ENCODE results near the gene COX18. TPM values are rescaled to one million over a fixed set of nuclear protein-coding genes. Genes with fewer than 3 reads are reported as not detected.

COX18 gene, protein sequence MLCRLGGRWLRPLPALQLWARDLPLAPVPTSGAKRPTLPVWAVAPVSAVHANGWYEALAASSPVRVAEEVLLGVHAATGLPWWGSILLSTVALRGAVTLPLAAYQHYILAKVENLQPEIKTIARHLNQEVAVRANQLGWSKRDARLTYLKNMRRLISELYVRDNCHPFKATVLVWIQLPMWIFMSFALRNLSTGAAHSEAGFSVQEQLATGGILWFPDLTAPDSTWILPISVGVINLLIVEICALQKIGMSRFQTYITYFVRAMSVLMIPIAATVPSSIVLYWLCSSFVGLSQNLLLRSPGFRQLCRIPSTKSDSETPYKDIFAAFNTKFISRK
- total RNA-seq (2014; rRNA removed; shearing (Covaris generic)) (44.7 and 55.7 TPM in 2 replicates), polyA plus RNA-seq (2016; fragmentation: Nextera tagmentation; extraction: Ambion mirVana) (9.6 and 10.5 TPM in 2 replicates)
- long read RNA-seq, full-length matches to known transcripts: 2 of 6 reads
- long read RNA-seq, partial matches to known transcripts: 1 of 6 reads
- long read RNA-seq, other reads (novel, unspliced or antisense): 3 of 6 reads

DNA sequence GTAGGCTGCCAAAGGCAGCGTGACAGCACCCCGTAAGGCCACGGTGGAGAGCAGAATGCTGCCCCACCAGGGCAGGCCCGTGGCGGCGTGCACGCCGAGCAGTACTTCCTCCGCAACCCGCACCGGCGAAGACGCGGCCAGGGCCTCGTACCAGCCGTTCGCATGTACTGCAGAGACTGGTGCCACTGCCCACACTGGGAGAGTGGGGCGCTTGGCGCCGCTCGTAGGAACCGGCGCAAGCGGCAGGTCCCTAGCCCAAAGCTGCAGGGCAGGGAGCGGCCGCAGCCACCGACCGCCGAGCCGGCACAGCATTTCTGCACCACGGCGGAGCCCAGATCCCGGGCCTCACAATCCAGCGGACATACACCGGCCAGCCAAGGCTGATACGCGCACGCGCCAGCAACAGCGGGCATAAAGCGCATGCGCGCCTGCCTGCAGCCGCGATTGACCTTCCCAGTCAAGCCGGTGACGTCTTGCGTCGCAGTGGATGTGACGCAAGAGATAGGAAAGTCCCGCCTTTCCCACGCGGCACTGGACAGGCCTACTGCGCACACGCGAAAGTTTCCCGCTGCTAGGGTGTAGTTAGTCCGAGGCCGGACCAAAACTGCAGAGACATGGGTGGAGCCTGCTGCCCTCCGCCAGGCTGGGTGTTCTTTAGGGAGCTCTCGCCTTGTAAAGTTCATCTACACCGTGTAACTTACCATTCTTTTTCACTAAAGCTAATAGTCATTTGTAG is at the start of gene COX18:
COX18 (minus strand) TSS at position 379 of the 736 bp plus-strand sequence; CDS start at position 312, 67 bp downstream.
- Histone ChIP-seq H3K27ac (ENCODE audit: low read depth) (peak within 1 kb of the TSS; percentile 93), H3K4me2 (peak within 1 kb of the TSS; percentile 79), H3K4me3 (peak within 1 kb of the TSS; percentile 72), H3K27me3 (ENCODE audit: insufficient read depth) (no peaks in the 10 kb centered on the region), H3K4me1 (ENCODE audit: insufficient read depth) (no peaks in the 10 kb centered on the region), H3F3A (replicated peaks; ENCODE audit: low read depth) (no peaks in the 10 kb centered on the region), H3K79me2 (replicated peaks; ENCODE audit: insufficient read depth) (peaks cover 11% of the 10 kb centered on the region; the same call in 1 of the 2 replicates), H3K9me2 (ENCODE audit: insufficient read depth) (no peaks in the 10 kb centered on the region), H2AFZ (peak within 1 kb of the TSS; percentile 24; the same call in 1 of the 2 replicates), H4K20me1 (replicated peaks; ENCODE audit: insufficient read depth) (no peaks in the 10 kb centered on the region), H3K36me3 (ENCODE audit: insufficient read depth) (peaks cover 3% of the 10 kb centered on the region; the same call in 1 of the 2 replicates)
- Mint-ChIP-seq H3K36me3 (ENCODE audit: low read depth) (peaks cover 12% of the 10 kb centered on the region), H3K9me3 (no peaks in the 10 kb centered on the region; the same call in 2 of the 3 replicates), H3K4me3 (peak within 1 kb of the TSS; percentile 79), H3K4me1 (peaks cover 8% of the 10 kb centered on the region), H3K27me3 (ENCODE audit: insufficient read depth, low read depth, poor library complexity) (peaks cover 13% of the 10 kb centered on the region), H3K27ac (peak within 1 kb of the TSS; percentile 99)
- peak; percentile 88 for ATAC-seq
- DNase-seq (ENCODE audit: low spot score): peak; percentile 93
- TF ChIP-seq, protein P1, sequence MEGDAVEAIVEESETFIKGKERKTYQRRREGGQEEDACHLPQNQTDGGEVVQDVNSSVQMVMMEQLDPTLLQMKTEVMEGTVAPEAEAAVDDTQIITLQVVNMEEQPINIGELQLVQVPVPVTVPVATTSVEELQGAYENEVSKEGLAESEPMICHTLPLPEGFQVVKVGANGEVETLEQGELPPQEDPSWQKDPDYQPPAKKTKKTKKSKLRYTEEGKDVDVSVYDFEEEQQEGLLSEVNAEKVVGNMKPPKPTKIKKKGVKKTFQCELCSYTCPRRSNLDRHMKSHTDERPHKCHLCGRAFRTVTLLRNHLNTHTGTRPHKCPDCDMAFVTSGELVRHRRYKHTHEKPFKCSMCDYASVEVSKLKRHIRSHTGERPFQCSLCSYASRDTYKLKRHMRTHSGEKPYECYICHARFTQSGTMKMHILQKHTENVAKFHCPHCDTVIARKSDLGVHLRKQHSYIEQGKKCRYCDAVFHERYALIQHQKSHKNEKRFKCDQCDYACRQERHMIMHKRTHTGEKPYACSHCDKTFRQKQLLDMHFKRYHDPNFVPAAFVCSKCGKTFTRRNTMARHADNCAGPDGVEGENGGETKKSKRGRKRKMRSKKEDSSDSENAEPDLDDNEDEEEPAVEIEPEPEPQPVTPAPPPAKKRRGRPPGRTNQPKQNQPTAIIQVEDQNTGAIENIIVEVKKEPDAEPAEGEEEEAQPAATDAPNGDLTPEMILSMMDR (conservative IDR thresholded peaks at IDR 0.05; ENCODE audit: low read depth in 2 of 2): no peak
- TF ChIP-seq JUNB (IDR thresholded peaks at IDR 0.05; ENCODE audit: unreplicated experiment) (no peak), ZNF114 (CRISPR knock-in tag; IDR thresholded peaks at IDR 0.05) (no peak), CREB1 (CRISPR knock-in tag; IDR thresholded peaks at IDR 0.05; ENCODE audit: low read depth) (peak; percentile 98), EZH2phosphoT487 (IDR thresholded peaks at IDR 0.05; ENCODE audit: unreplicated experiment) (no peak), ZNF331 (CRISPR knock-in tag; IDR thresholded peaks at IDR 0.05; ENCODE audit: low read depth) (no peak), POLR2AphosphoS5 (IDR thresholded peaks at IDR 0.05; ENCODE audit: low read depth) (peak; percentile 93), STAT1 (IDR thresholded peaks at IDR 0.05; ENCODE audit: unreplicated experiment) (no peak)
- TF ChIP-seq, protein P2, sequence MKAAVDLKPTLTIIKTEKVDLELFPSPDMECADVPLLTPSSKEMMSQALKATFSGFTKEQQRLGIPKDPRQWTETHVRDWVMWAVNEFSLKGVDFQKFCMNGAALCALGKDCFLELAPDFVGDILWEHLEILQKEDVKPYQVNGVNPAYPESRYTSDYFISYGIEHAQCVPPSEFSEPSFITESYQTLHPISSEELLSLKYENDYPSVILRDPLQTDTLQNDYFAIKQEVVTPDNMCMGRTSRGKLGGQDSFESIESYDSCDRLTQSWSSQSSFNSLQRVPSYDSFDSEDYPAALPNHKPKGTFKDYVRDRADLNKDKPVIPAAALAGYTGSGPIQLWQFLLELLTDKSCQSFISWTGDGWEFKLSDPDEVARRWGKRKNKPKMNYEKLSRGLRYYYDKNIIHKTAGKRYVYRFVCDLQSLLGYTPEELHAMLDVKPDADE (IDR thresholded peaks at IDR 0.05): 0 out of 2 replicates have a peak, but pooled peaks have one; percentile 16
- TF ChIP-seq, protein P3, sequence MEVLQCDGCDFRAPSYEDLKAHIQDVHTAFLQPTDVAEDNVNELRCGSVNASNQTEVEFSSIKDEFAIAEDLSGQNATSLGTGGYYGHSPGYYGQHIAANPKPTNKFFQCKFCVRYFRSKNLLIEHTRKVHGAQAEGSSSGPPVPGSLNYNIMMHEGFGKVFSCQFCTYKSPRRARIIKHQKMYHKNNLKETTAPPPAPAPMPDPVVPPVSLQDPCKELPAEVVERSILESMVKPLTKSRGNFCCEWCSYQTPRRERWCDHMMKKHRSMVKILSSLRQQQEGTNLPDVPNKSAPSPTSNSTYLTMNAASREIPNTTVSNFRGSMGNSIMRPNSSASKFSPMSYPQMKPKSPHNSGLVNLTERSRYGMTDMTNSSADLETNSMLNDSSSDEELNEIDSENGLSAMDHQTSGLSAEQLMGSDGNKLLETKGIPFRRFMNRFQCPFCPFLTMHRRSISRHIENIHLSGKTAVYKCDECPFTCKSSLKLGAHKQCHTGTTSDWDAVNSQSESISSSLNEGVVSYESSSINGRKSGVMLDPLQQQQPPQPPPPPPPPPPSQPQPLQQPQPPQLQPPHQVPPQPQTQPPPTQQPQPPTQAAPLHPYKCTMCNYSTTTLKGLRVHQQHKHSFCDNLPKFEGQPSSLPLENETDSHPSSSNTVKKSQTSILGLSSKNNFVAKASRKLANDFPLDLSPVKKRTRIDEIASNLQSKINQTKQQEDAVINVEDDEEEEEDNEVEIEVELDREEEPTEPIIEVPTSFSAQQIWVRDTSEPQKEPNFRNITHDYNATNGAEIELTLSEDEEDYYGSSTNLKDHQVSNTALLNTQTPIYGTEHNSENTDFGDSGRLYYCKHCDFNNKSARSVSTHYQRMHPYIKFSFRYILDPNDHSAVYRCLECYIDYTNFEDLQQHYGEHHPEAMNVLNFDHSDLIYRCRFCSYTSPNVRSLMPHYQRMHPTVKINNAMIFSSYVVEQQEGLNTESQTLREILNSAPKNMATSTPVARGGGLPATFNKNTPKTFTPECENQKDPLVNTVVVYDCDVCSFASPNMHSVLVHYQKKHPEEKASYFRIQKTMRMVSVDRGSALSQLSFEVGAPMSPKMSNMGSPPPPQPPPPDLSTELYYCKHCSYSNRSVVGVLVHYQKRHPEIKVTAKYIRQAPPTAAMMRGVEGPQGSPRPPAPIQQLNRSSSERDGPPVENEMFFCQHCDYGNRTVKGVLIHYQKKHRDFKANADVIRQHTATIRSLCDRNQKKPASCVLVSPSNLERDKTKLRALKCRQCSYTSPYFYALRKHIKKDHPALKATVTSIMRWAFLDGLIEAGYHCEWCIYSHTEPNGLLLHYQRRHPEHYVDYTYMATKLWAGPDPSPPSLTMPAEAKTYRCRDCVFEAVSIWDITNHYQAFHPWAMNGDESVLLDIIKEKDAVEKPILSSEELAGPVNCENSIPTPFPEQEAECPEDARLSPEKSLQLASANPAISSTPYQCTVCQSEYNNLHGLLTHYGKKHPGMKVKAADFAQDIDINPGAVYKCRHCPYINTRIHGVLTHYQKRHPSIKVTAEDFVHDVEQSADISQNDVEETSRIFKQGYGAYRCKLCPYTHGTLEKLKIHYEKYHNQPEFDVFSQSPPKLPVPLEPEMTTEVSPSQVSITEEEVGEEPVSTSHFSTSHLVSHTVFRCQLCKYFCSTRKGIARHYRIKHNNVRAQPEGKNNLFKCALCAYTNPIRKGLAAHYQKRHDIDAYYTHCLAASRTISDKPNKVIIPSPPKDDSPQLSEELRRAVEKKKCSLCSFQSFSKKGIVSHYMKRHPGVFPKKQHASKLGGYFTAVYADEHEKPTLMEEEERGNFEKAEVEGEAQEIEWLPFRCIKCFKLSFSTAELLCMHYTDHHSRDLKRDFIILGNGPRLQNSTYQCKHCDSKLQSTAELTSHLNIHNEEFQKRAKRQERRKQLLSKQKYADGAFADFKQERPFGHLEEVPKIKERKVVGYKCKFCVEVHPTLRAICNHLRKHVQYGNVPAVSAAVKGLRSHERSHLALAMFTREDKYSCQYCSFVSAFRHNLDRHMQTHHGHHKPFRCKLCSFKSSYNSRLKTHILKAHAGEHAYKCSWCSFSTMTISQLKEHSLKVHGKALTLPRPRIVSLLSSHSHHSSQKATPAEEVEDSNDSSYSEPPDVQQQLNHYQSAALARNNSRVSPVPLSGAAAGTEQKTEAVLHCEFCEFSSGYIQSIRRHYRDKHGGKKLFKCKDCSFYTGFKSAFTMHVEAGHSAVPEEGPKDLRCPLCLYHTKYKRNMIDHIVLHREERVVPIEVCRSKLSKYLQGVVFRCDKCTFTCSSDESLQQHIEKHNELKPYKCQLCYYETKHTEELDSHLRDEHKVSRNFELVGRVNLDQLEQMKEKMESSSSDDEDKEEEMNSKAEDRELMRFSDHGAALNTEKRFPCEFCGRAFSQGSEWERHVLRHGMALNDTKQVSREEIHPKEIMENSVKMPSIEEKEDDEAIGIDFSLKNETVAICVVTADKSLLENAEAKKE (CRISPR knock-in tag; IDR thresholded peaks at IDR 0.05): no peak
- TF ChIP-seq, protein P4, sequence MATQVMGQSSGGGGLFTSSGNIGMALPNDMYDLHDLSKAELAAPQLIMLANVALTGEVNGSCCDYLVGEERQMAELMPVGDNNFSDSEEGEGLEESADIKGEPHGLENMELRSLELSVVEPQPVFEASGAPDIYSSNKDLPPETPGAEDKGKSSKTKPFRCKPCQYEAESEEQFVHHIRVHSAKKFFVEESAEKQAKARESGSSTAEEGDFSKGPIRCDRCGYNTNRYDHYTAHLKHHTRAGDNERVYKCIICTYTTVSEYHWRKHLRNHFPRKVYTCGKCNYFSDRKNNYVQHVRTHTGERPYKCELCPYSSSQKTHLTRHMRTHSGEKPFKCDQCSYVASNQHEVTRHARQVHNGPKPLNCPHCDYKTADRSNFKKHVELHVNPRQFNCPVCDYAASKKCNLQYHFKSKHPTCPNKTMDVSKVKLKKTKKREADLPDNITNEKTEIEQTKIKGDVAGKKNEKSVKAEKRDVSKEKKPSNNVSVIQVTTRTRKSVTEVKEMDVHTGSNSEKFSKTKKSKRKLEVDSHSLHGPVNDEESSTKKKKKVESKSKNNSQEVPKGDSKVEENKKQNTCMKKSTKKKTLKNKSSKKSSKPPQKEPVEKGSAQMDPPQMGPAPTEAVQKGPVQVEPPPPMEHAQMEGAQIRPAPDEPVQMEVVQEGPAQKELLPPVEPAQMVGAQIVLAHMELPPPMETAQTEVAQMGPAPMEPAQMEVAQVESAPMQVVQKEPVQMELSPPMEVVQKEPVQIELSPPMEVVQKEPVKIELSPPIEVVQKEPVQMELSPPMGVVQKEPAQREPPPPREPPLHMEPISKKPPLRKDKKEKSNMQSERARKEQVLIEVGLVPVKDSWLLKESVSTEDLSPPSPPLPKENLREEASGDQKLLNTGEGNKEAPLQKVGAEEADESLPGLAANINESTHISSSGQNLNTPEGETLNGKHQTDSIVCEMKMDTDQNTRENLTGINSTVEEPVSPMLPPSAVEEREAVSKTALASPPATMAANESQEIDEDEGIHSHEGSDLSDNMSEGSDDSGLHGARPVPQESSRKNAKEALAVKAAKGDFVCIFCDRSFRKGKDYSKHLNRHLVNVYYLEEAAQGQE (IDR thresholded peaks at IDR 0.05; ENCODE audit: unreplicated experiment): no peak
